Common myeloid progenitor, CD34-positive (primary cell): ENCODE data around the gene PCK1.

ENCODE experiments used
- CTCF ChIA-PET: fragments of 350-600 bp; sonication (Branson Sonifier 250); formaldehyde crosslinking; loops from one replicate; lab custom pipeline; 2021; ENCODE audit warnings: antibody characterized with exemption; lab: Charles Lee
- POLR2A ChIA-PET: fragments of 350-600 bp; sonication (Branson Sonifier 250); formaldehyde crosslinking; loops from one replicate; lab custom pipeline; 2021; ENCODE audit warnings: antibody characterized with exemption; lab: Charles Lee
- DNase-seq, 3 donors: peaks; one replicate each; pipeline versions ENCODE4 v3.0.0 to v3.0.0-alpha.2; 2013
- H3K27ac ChIP-seq, 2 experiments: 1 replicate in 1 of 2; 2 replicates in 1 of 2; pipeline ENCODE4 v1.7.0; 2013; ENCODE audit warnings: inconsistent platforms in 2 of 2, low read length in 2 of 2, mild to moderate bottlenecking in 2 of 2, low read depth in 1 of 2, moderate library complexity in 1 of 2; ENCODE audit not compliant: severe bottlenecking in 2 of 2, insufficient read depth in 1 of 2, poor library complexity in 1 of 2
- H3K27me3 ChIP-seq, 5 experiments: replicated peaks in 2 of 5; 1 replicate in 3 of 5; 2 replicates in 2 of 5; pipeline versions ENCODE4 v1.6.1 to v1.7.0; 2013; ENCODE audit warnings: low read length in 4 of 5, mild to moderate bottlenecking in 2 of 5, moderate library complexity in 2 of 5, inconsistent platforms in 1 of 5; ENCODE audit not compliant: insufficient read depth in 5 of 5, control insufficient read depth in 4 of 5
- H3K36me3 ChIP-seq, 4 experiments: 1 replicate in 2 of 4; 2 replicates in 2 of 4; pipeline versions ENCODE4 v1.6.1 to v1.7.0; 2013; ENCODE audit warnings: low read length in 3 of 4, control low read depth in 1 of 4, mild to moderate bottlenecking in 1 of 4; ENCODE audit not compliant: control insufficient read depth in 4 of 4, insufficient read depth in 4 of 4
- H3K4me1 ChIP-seq, 4 experiments: 1 replicate in 3 of 4; 2 replicates in 1 of 4; pipeline versions ENCODE4 v1.6.1 to v1.7.1; 2013; ENCODE audit warnings: low read length in 3 of 4, mild to moderate bottlenecking in 3 of 4, control low read depth in 1 of 4, inconsistent platforms in 1 of 4, moderate library complexity in 1 of 4; ENCODE audit not compliant: control insufficient read depth in 4 of 4, insufficient read depth in 4 of 4; ENCODE audit errors: control extremely low read depth in 1 of 4
- H3K4me3 ChIP-seq, 7 experiments: 1 replicate in 4 of 7; 2 replicates in 3 of 7; pipeline versions ENCODE4 v1.5.1 to v1.7.0; 2013; ENCODE audit warnings: mild to moderate bottlenecking in 7 of 7, low read length in 6 of 7, moderate library complexity in 6 of 7, inconsistent platforms in 2 of 7, low read depth in 2 of 7, control low read depth in 1 of 7; ENCODE audit not compliant: insufficient read depth in 4 of 7, control insufficient read depth in 1 of 7; ENCODE audit errors: extremely low read depth in 1 of 7
- H3K9me3 ChIP-seq, 5 experiments: 1 replicate in 4 of 5; 2 replicates in 1 of 5; pipeline versions ENCODE4 v1.6.1 to v1.7.1; 2013; ENCODE audit warnings: low read length in 4 of 5, mild to moderate bottlenecking in 2 of 5, inconsistent platforms in 1 of 5, low read depth in 1 of 5, moderate library complexity in 1 of 5; ENCODE audit not compliant: control insufficient read depth in 4 of 5, insufficient read depth in 2 of 5; ENCODE audit errors: control extremely low read depth in 1 of 5
- WGBS: methylation state at CpG from one replicate; pipeline ENCODE4 v1.1.5; 2013; ENCODE audit not compliant: insufficient coverage; 5-methylcytosine and 5-hydroxymethylcytosine counted together

Gene PCK1

DNA sequence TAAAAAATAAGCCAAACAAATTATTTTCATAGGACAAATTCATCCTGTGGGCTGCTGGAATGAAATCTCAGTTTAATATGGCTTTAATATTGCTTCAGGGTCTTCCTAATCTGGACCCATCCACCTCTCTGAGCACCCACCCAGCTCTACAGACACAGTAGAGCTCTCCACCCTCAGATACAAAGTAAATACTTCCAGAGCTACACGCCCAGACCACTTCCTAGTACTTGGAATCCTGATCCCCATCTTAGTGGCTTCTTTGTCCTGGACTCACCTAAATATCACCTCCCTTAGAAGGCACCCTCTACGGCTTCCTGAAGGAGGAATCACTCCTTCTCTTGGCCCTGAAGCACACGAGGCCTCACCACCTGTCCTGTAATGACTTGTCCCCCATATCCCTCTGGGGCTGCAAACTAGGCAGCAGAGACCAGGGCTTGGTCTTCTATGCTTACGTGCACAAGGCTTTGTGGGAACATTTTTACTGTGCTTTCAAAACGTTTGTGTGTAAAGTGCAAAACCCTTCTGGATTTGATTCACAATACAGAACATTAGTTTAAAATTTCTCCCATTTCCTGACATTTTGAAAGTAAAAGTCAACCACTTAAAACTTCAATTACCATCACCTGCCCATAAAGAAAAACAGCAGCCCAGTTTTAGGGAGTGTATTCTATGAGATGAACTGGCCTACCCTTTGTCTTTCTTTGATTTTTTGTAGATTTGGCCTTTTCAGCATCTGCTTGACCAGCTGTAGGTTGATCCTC, 38.4 kb upstream of the PCK1 start:
- DNase-seq, result no peak
- no peaks in the 10 kb centered on the region for H3K4me1 ChIP-seq
- CTCF ChIA-PET, result interaction anchor here (0.8 to 2.5 kb wide), 8 partner anchors 10 to 76 kb away, joined by 3 to 9 read pairs (median 4); no protein-coding TSS in a partner anchor
- H3K27me3 ChIP-seq, result peaks cover 0 to 7% (median 0%) of the 10 kb centered on the region in 5 experiments
- H3K36me3 ChIP-seq, result no peaks in the 10 kb centered on the region
- no peaks in the 10 kb centered on the region for H3K9me3 ChIP-seq
- no peak overlapping the region for H3K27ac ChIP-seq
- H3K4me3 ChIP-seq, result no peak overlapping the region
- WGBS, result 94% methylated on average over 4 of the region's 5 CpGs
- POLR2A ChIA-PET, result no interaction called here

DNA sequence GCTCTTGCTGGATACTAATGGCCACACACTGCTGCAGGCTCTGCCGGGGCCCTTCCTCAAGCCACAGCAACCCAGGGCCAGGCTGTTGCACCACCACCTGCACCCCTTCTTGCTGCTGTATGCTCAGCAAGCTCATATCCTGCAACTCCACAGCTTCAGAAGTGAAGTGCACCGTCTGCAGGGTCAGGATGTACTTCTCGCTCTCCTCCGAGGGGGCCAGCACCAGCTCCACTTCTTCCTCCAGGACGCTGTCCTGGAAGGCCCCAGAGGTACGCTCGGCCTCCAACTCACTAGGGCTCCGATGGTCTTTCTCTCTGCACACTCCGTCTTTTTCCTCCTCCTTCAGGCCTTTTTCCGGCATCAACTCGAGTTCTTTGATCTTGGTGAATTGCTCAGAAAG, 37.1 kb upstream of the PCK1 start:
- CTCF ChIA-PET, result interaction anchor here (1.1 kb wide), 1 partner anchor 59 kb away, joined by 3 read pairs; no protein-coding TSS in a partner anchor
- POLR2A ChIA-PET, result no interaction called here

DNA sequence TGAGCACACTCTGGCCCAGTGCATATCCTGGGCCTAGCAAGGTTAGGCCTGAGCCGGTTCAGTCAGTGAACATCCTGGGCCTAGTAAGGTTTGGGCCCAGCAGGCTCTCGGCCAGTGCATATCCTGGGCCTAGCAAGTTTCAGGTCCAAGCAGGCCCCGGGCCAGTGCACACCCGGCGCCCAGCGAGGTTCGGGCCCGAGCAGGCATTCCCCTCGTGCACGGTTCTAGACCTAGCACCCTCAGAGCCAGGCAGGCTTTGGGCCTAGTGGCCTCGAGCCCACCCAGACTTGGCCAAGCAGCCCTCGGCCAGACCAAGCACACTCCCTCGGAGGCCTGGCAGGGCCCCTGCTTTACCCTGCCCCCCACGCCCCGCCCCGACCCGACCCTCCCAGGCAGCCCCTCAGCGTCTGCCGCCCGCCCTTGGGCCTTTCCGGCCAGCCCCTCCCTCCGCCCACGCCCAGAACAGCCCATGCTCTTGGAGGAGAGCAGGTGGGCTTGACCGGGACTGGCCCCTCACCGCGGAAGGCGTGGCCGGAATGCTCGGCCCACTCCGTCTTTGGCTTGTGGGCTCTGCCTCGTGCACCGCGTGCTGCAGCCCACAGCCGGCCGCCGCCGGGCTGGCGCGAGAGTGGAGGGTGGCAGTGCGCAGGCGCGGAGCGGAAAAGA, 36.3 kb upstream of the PCK1 start, which contains the start of gene CTCFL:
TSS of gene CTCFL (minus strand) at position 630 of the 666 bp plus-strand sequence. CDS start 935 bp downstream, outside the sequence.
- ChIA-PET POLR2A (no interaction called here), CTCF (no interaction called here)
- H3K27me3 ChIP-seq, result peaks cover 0 to 7% (median 0%) of the 10 kb centered on the region in 5 experiments
- H3K9me3 ChIP-seq, result no peaks in the 10 kb centered on the region
- no peaks in the 10 kb centered on the region for H3K4me1 ChIP-seq
- H3K4me3 ChIP-seq, result no peak within 1 kb of the TSS
- H3K27ac ChIP-seq, result peak within 1 kb of the TSS in 1 of 2 experiments; percentile 60
- WGBS, result 92% methylated on average over 24 of the region's 43 CpGs
- no peak for DNase-seq
- no peaks in the 10 kb centered on the region for H3K36me3 ChIP-seq

More for the DNA sequence above, 37.1 kb upstream of the PCK1 start:
- no peak overlapping the region for H3K4me3 ChIP-seq
- peaks cover 0 to 7% (median 0%) of the 10 kb centered on the region in 5 experiments for H3K27me3 ChIP-seq
- WGBS, result 96% methylated on average over 9 of the region's 11 CpGs
- H3K4me1 ChIP-seq, result no peaks in the 10 kb centered on the region
- no peaks in the 10 kb centered on the region for H3K9me3 ChIP-seq
- no peaks in the 10 kb centered on the region for H3K36me3 ChIP-seq
- no peak for DNase-seq
- H3K27ac ChIP-seq, result peak overlapping the region in 1 of 2 experiments; percentile 60

DNA sequence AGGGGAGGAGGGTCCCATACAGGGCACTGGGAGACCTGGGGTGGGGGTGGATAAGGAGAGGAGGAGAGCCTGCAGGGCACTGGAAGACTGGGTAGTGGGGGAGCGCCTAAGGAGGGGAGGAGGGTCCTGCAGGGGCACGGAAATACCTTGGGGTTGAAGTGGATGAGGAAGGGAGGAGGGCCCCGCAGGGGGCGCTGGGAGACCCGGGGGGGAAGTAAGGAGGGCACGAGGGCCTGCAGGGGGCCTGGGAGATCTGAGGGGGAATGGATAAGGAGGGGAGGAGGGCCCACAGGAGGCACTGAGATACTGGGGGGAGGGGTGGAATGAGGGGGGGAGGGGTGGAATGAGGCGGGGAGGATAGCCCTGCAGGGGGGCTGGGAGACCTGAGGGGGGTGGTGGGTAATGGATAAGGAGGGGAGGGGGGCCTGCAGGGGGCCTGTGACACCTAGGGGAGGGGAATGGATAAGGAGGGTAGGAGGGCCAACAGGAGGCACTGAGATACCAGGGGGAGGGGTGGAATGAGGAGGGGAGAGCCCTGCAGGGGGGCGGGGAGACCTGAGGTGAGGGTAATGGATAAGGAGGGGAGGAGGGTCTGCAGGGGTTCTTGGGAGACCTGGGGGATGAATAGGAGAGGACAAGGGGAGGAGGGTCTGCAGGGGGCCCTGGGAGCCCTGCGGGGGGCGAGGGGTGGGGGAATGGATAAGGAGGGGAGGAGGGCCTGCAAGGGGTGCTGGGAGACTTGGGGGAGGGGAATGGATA, 35.4 kb upstream of the PCK1 start:
- DNase-seq, result no peak
- H3K9me3 ChIP-seq, result no peaks in the 10 kb centered on the region
- H3K4me3 ChIP-seq, result no peak overlapping the region
- peaks cover 0 to 5% (median 0%) of the 10 kb centered on the region in 5 experiments for H3K27me3 ChIP-seq
- H3K4me1 ChIP-seq, result no peaks in the 10 kb centered on the region
- H3K36me3 ChIP-seq, result no peaks in the 10 kb centered on the region
- ChIA-PET CTCF (no interaction called here), POLR2A (no interaction called here)
- no peak overlapping the region for H3K27ac ChIP-seq
- WGBS, result 62% methylated on average over 2 of the region's 10 CpGs

DNA sequence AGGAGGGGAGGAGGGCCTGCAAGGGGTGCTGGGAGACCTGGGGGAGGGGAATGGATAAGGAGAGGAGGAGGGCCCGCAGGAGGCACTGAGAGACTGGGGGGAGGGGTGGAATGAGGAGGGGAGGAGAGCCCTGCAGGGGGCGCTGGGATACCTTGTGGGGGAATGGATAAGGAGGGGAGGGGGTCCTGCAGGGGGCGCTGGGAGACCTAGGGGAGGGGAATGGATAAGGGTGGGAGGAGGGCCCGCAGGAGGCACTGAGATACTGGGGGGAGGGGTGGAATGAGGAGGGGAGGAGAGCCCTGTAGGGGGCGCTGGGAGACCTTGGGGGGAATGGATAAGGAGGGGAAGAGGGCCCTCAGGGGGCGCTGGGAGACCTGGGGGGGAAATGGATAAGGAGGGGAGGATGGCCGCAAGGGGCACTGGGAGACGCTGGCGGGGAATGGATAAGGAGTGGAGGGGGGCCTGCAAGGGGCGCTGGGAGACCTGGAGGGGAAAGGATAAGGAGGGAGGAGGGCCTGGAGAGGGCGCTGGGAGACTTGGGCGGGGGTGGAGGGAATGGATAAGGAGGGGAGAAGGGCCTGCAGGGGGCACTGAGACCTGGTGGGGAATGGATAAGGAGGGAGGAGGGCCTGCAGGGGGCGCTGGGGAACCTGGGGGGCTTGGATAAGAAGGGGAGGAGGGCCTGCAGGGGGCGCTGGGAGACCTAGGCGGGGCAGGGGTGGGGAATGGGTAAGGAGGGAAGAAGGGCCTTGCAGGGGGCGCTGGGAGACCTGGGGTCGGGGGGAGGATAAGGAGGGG, 34.6 kb upstream of the PCK1 start:
- WGBS, result 85% methylated on average over 7 of the region's 17 CpGs
- no peak overlapping the region for H3K27ac ChIP-seq
- peaks cover 0 to 3% (median 0%) of the 10 kb centered on the region in 5 experiments for H3K27me3 ChIP-seq
- H3K9me3 ChIP-seq, result no peaks in the 10 kb centered on the region
- ChIA-PET POLR2A (no interaction called here), CTCF (interaction anchor here (1.4 kb wide), 1 partner anchor 11 kb away, joined by 8 read pairs; no protein-coding TSS in a partner anchor)
- H3K4me1 ChIP-seq, result no peaks in the 10 kb centered on the region
- no peaks in the 10 kb centered on the region for H3K36me3 ChIP-seq
- DNase-seq, result peak; percentile 52 to 65 (median 55)
- H3K4me3 ChIP-seq, result no peak overlapping the region

DNA sequence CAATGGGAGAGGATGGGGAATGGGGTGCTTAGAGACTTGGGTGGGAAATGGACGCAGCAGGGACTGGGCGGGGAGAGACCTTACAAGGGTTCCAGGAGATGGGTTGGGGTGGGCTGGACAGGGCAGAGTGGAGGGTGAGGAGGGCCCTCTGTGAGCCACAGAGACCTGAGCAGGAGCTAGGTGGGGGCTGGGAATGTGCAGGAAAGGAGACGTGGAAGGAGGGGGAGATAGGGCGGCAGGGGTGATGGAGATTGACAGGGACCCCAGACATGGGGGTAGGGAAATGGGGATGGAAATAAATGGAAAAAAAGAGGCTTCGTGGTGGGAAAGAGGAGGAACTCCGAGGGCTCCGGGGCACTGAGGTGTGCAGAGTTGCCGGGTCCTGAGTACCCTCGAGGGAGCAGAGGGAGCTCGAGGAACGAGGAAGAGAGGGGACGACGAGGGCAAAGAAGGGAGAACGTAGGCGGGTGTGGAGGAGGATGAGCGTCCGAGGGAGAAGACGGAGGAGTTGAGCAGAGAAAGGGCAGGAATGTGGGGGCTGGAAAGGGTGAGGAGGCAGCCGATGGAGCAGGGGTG, 33.9 kb upstream of the PCK1 start:
- no peak for DNase-seq
- Histone ChIP-seq H3K4me1 (no peaks in the 10 kb centered on the region), H3K9me3 (no peaks in the 10 kb centered on the region), H3K4me3 (no peak overlapping the region), H3K27me3 (peaks cover 0 to 3% (median 0%) of the 10 kb centered on the region in 5 experiments), H3K27ac (no peak overlapping the region), H3K36me3 (no peaks in the 10 kb centered on the region)
- 80% methylated on average over 19 of the region's 19 CpGs for WGBS
- POLR2A ChIA-PET, result no interaction called here
- CTCF ChIA-PET, result interaction anchor here (1.4 kb wide), 1 partner anchor 11 kb away, joined by 8 read pairs; no protein-coding TSS in a partner anchor
